K562 (cell line): Measurements from ENCODE around the gene DDOST.

Experiments
- BRD4 ChIP-seq: fragments of 200-600 bp; sonication (generic); IDR thresholded peaks from 2 replicates; pipeline ENCODE4 v1.6.1; 2017; ENCODE audit warnings: inconsistent platforms
- KAT8 ChIP-seq: fragments of 450-650 bp; IDR thresholded peaks from 2 replicates; pipeline ENCODE4 v1.6.1; 2016; ENCODE audit warnings: low read depth, mild to moderate bottlenecking
- MAFK ChIP-seq: IDR thresholded peaks from 2 replicates; pipeline ENCODE4 v1.6.1; 2011; ENCODE audit warnings: low read length, improper control_type of control experiment
- MYC ChIP-seq, 2 experiments: fragments of 250-450 bp in 1 of 2; sonication (Bioruptor Pico) in 1 of 2; IDR thresholded peaks; 2 replicates each; pipeline versions ENCODE4 v1.5.1 to v1.6.1; 2012 to 2021; ENCODE audit warnings: low read depth in 2 of 2, borderline replicate concordance in 1 of 2, improper control_type of control experiment in 1 of 2, low read length in 1 of 2, mild to moderate bottlenecking in 1 of 2, moderate library complexity in 1 of 2
- NBN ChIP-seq: fragments of 450-650 bp; IDR thresholded peaks from 2 replicates; pipeline ENCODE4 v1.6.1; 2016; ENCODE audit warnings: low read depth, mild to moderate bottlenecking
- RFX5 ChIP-seq: IDR thresholded peaks from 2 replicates; pipeline ENCODE4 v1.6.1; 2011; ENCODE audit warnings: low read depth, mild to moderate bottlenecking, improper control_type of control experiment, low read length
- ZFP36 ChIP-seq: fragments of 150-350 bp; IDR thresholded peaks from 2 replicates; pipeline ENCODE4 v1.6.1; 2018; ENCODE audit warnings: low read length, low read depth; ENCODE audit not compliant: partially characterized antibody
- ZNF174 ChIP-seq: fragments of 250-450 bp; sonication (Bioruptor Pico); IDR thresholded peaks from 2 replicates; pipeline ENCODE4 v1.4.0; 2020; ENCODE audit warnings: mild to moderate bottlenecking
- TF ChIP-seq, protein P1 (sequence below), 3 experiments: IDR thresholded peaks in 2 of 3; conservative IDR thresholded peaks in 1 of 3; 2 replicates each; pipeline ENCODE4 v1.5.1; 2011 to 2012; ENCODE audit warnings: low read length in 3 of 3, mild to moderate bottlenecking in 3 of 3, control low read depth in 2 of 3, improper control_type of control experiment in 1 of 3, inconsistent platforms in 1 of 3, low read depth in 1 of 3, mixed read lengths in 1 of 3, moderate library complexity in 1 of 3; ENCODE audit not compliant: insufficient read depth in 2 of 3
- TF ChIP-seq, protein P2 (sequence below), 2 experiments: fragments of 450-650 bp in 1 of 2; sonication (generic) in 1 of 2; formaldehyde crosslinking in 1 of 2; IDR thresholded peaks; 2 replicates each; pipeline versions ENCODE4 v1.7.1 to v1.9.0; 2016 to 2022; ENCODE audit warnings: inconsistent platforms in 1 of 2, mild to moderate bottlenecking in 1 of 2, missing genetic modification reagents in 1 of 2

DNA sequence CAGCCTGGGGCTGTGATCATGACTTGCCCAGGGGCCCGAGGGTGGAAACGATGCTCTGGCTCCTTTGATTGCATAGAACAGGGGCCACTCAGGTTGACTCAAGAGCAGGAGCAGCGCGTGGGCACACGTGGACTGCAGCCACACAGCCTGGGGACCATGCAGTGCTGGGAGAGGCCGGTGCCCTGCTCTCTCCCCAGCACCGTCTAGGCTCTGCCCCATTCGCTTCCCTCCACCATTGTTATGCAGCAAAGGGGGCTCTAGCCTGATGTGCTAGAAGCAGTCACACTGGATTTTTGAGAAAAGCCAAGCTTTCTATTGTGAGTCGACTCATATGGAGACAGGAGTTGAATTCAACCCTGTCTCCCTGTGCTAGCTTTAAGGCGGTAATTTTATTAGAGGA lies 19.2 kb downstream of the DDOST start:
- TF ChIP-seq ZFP36 (no peak), BRD4 (no peak), MAFK (no peak), NBN (no peak), RFX5 (no peak), MYC (IDR thresholded peaks at IDR 0.05; ENCODE audit: low read depth, low read length) (no peak), MYC (CRISPR knock-in tag; IDR thresholded peaks at IDR 0.05; ENCODE audit: borderline replicate concordance, low read depth) (no peak), ZNF174 (CRISPR knock-in tag) (no peak), KAT8 (no peak)
- TF ChIP-seq, protein P1, sequence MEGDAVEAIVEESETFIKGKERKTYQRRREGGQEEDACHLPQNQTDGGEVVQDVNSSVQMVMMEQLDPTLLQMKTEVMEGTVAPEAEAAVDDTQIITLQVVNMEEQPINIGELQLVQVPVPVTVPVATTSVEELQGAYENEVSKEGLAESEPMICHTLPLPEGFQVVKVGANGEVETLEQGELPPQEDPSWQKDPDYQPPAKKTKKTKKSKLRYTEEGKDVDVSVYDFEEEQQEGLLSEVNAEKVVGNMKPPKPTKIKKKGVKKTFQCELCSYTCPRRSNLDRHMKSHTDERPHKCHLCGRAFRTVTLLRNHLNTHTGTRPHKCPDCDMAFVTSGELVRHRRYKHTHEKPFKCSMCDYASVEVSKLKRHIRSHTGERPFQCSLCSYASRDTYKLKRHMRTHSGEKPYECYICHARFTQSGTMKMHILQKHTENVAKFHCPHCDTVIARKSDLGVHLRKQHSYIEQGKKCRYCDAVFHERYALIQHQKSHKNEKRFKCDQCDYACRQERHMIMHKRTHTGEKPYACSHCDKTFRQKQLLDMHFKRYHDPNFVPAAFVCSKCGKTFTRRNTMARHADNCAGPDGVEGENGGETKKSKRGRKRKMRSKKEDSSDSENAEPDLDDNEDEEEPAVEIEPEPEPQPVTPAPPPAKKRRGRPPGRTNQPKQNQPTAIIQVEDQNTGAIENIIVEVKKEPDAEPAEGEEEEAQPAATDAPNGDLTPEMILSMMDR (IDR thresholded peaks at IDR 0.05 in 2 of 3, conservative IDR thresholded peaks at IDR 0.05 in 1 of 3; ENCODE audit: insufficient read depth in 2 of 3, low read depth in 1 of 3, low read length in 3 of 3): no peak
- TF ChIP-seq, protein P2, sequence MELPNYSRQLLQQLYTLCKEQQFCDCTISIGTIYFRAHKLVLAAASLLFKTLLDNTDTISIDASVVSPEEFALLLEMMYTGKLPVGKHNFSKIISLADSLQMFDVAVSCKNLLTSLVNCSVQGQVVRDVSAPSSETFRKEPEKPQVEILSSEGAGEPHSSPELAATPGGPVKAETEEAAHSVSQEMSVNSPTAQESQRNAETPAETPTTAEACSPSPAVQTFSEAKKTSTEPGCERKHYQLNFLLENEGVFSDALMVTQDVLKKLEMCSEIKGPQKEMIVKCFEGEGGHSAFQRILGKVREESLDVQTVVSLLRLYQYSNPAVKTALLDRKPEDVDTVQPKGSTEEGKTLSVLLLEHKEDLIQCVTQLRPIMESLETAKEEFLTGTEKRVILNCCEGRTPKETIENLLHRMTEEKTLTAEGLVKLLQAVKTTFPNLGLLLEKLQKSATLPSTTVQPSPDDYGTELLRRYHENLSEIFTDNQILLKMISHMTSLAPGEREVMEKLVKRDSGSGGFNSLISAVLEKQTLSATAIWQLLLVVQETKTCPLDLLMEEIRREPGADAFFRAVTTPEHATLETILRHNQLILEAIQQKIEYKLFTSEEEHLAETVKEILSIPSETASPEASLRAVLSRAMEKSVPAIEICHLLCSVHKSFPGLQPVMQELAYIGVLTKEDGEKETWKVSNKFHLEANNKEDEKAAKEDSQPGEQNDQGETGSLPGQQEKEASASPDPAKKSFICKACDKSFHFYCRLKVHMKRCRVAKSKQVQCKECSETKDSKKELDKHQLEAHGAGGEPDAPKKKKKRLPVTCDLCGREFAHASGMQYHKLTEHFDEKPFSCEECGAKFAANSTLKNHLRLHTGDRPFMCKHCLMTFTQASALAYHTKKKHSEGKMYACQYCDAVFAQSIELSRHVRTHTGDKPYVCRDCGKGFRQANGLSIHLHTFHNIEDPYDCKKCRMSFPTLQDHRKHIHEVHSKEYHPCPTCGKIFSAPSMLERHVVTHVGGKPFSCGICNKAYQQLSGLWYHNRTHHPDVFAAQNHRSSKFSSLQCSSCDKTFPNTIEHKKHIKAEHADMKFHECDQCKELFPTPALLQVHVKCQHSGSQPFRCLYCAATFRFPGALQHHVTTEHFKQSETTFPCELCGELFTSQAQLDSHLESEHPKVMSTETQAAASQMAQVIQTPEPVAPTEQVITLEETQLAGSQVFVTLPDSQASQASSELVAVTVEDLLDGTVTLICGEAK (IDR thresholded peaks at IDR 0.05): no peak
- TF ChIP-seq, protein P2 (CRISPR knock-in tag; IDR thresholded peaks at IDR 0.05): no peak
